H1 (cell line): ENCODE measurements around the gene DOCK9. TPM values are rescaled to one million over a fixed set of nuclear protein-coding genes. Genes with fewer than 3 reads are reported as not detected.

Experiments
- CTCF ChIA-PET: fragments of 300-600 bp; sonication (Branson Sonifier 250); formaldehyde crosslinking; loops from one replicate; lab custom pipeline; 2021; ENCODE audit not compliant: partially characterized antibody; lab: Charles Lee
- POLR2A ChIA-PET: fragments of 300-600 bp; sonication (Branson Sonifier 250); formaldehyde crosslinking; loops from one replicate; lab custom pipeline; 2021; ENCODE audit warnings: inconsistent platforms; ENCODE audit not compliant: partially characterized antibody; lab: Charles Lee
- DNase-seq, 2 experiments: peaks; one replicate each; pipeline versions ENCODE4 v3.0.0 to v3.0.0-alpha.2; 2010 to 2022; ENCODE audit warnings: low spot score in 2 of 2, low read depth in 1 of 2, mixed read lengths in 1 of 2
- FAIRE-seq: peaks from 2 replicates; lab custom pipeline; 2011; peaks lifted over from hg19 to GRCh38; lab: Jason Lieb, UNC
- H2AFZ ChIP-seq: 2 replicates; pipeline ENCODE4 v1.8.1; 2012; ENCODE audit warnings: low read length, inconsistent platforms
- H2AK5ac ChIP-seq: 2 replicates; pipeline ENCODE4 v1.6.1; 2013; ENCODE audit warnings: low read depth, low read length
- H2BK120ac ChIP-seq: replicated peaks from 2 replicates; pipeline ENCODE3; 2013; ENCODE audit warnings: low read depth, low read length, inconsistent platforms
- H2BK12ac ChIP-seq: 2 replicates; pipeline ENCODE4 v1.6.1; 2013; ENCODE audit warnings: low read depth, low read length
- H2BK15ac ChIP-seq: 2 replicates; pipeline ENCODE4 v1.6.1; 2013; ENCODE audit warnings: low read length
- H2BK20ac ChIP-seq: 2 replicates; pipeline ENCODE4 v1.6.1; 2013; ENCODE audit warnings: low read length
- H2BK5ac ChIP-seq: 2 replicates; pipeline ENCODE4 v1.6.1; 2013; ENCODE audit warnings: low read depth, low read length
- H3K14ac ChIP-seq: 2 replicates; pipeline ENCODE4 v1.6.1; 2013; ENCODE audit warnings: inconsistent platforms; ENCODE audit not compliant: insufficient read length
- H3K18ac ChIP-seq: 2 replicates; pipeline ENCODE4 v1.6.1; 2013; ENCODE audit warnings: low read length; ENCODE audit errors: extremely low read depth
- H3K23ac ChIP-seq: 2 replicates; pipeline ENCODE4 v1.6.1; 2013; ENCODE audit warnings: inconsistent platforms; ENCODE audit not compliant: insufficient read length
- H3K23me2 ChIP-seq: 2 replicates; pipeline ENCODE4 v1.6.1; 2013; ENCODE audit warnings: low read depth, low read length
- H3K27ac ChIP-seq: 2 replicates; pipeline ENCODE4 v1.6.1; 2011; ENCODE audit warnings: low read depth, low read length, inconsistent platforms
- H3K27me3 ChIP-seq, 4 experiments: replicated peaks in 1 of 4; 1 replicate in 1 of 4; 2 replicates in 3 of 4; pipeline versions ENCODE4 v1.6.1 to v1.8.1; 2011 to 2013; ENCODE audit warnings: low read length in 3 of 4, mild to moderate bottlenecking in 3 of 4, inconsistent platforms in 2 of 4, mixed read lengths in 2 of 4, moderate library complexity in 1 of 4; ENCODE audit not compliant: control insufficient read depth in 3 of 4, insufficient read depth in 3 of 4; ENCODE audit errors: extremely low read depth in 1 of 4
- H3K36me3 ChIP-seq, 4 experiments: 2 replicates each; pipeline versions ENCODE4 v1.6.1 to v1.8.1; 2011 to 2013; ENCODE audit warnings: mild to moderate bottlenecking in 4 of 4, low read length in 3 of 4, moderate library complexity in 2 of 4, control low read depth in 1 of 4, inconsistent platforms in 1 of 4; ENCODE audit not compliant: insufficient read depth in 4 of 4, control insufficient read depth in 2 of 4
- H3K4ac ChIP-seq: replicated peaks from 2 replicates; pipeline ENCODE3; 2013; ENCODE audit warnings: low read length, low read depth, mixed read lengths, inconsistent platforms; ENCODE audit not compliant: insufficient read length
- H3K4me1 ChIP-seq, 4 experiments: replicated peaks in 1 of 4; 1 replicate in 1 of 4; 2 replicates in 3 of 4; pipeline versions ENCODE4 v1.6.1 to v1.8.1; 2011 to 2013; ENCODE audit warnings: low read length in 3 of 4, inconsistent platforms in 2 of 4, mixed read lengths in 1 of 4; ENCODE audit not compliant: insufficient read depth in 4 of 4, control insufficient read depth in 3 of 4
- H3K4me2 ChIP-seq, 2 experiments: 2 replicates each; pipeline versions ENCODE4 v1.6.1 to v1.8.1; 2011 to 2013; ENCODE audit warnings: low read depth in 2 of 2, low read length in 2 of 2, control low read depth in 1 of 2, inconsistent platforms in 1 of 2, mild to moderate bottlenecking in 1 of 2; ENCODE audit not compliant: insufficient read depth in 1 of 2
- H3K4me3 ChIP-seq, 4 experiments: fragments of 200-600, 300-600 bp in 1 of 4; sonication (generic), shearing (Covaris generic), sonication (Bioruptor Twin) in 1 of 4; 2 replicates each; pipeline versions ENCODE4 v1.5.1 to v1.8.1; 2011 to 2016; ENCODE audit warnings: low read length in 4 of 4, low read depth in 3 of 4, control low read depth in 2 of 4, inconsistent platforms in 2 of 4, mild to moderate bottlenecking in 2 of 4, mixed read lengths in 1 of 4, moderate library complexity in 1 of 4; ENCODE audit not compliant: insufficient read depth in 2 of 4; ENCODE audit errors: extremely low read depth in 1 of 4
- H3K56ac ChIP-seq: replicated peaks from 2 replicates; pipeline ENCODE3; 2013; ENCODE audit warnings: low read depth, mild to moderate bottlenecking, mixed read lengths, low read length, inconsistent platforms; ENCODE audit not compliant: insufficient read length
- H3K79me1 ChIP-seq: 2 replicates; pipeline ENCODE4 v1.6.1; 2013; ENCODE audit warnings: low read depth, low read length, control low read depth
- H3K79me2 ChIP-seq, 2 experiments: 2 replicates each; pipeline versions ENCODE4 v1.6.1 to v1.8.1; 2012 to 2013; ENCODE audit warnings: low read length in 2 of 2, mild to moderate bottlenecking in 2 of 2, inconsistent platforms in 1 of 2; ENCODE audit not compliant: insufficient read depth in 2 of 2, control insufficient read depth in 1 of 2
- H3K9ac ChIP-seq, 4 experiments: replicated peaks in 1 of 4; 1 replicate in 1 of 4; 2 replicates in 3 of 4; pipeline versions ENCODE4 v1.6.1 to v1.8.1; 2011 to 2013; ENCODE audit warnings: low read depth in 3 of 4, low read length in 3 of 4, control low read depth in 2 of 4, mild to moderate bottlenecking in 2 of 4, moderate library complexity in 2 of 4, inconsistent platforms in 1 of 4; ENCODE audit errors: extremely low read depth in 1 of 4
- H3K9me3 ChIP-seq, 2 experiments: 2 replicates each; pipeline versions ENCODE4 v1.6.1 to v1.8.1; 2012 to 2013; ENCODE audit warnings: mild to moderate bottlenecking in 2 of 2, moderate library complexity in 2 of 2, control low read depth in 1 of 2, inconsistent platforms in 1 of 2, low read depth in 1 of 2, low read length in 1 of 2, mixed read lengths in 1 of 2; ENCODE audit not compliant: insufficient read depth in 2 of 2
- H4K20me1 ChIP-seq, 2 experiments: replicated peaks in 1 of 2; 2 replicates each; pipeline versions ENCODE3 to v1.8.1; 2011 to 2013; ENCODE audit warnings: inconsistent platforms in 2 of 2, low read length in 2 of 2, mild to moderate bottlenecking in 1 of 2; ENCODE audit not compliant: insufficient read depth in 2 of 2, control insufficient read depth in 1 of 2
- H4K5ac ChIP-seq: 2 replicates; pipeline ENCODE4 v1.6.1; 2013; ENCODE audit warnings: low read length, low read depth, mixed read lengths, inconsistent platforms; ENCODE audit not compliant: insufficient read length
- H4K8ac ChIP-seq: 2 replicates; pipeline ENCODE4 v1.8.0; 2013; ENCODE audit warnings: mild to moderate bottlenecking, moderate library complexity, low read length, inconsistent platforms; ENCODE audit not compliant: insufficient read depth; ENCODE audit errors: extremely low read depth
- H4K91ac ChIP-seq: replicated peaks from 2 replicates; pipeline ENCODE3; 2013; ENCODE audit warnings: low read length, mixed read lengths, inconsistent platforms; ENCODE audit not compliant: insufficient read length
- BACH1 ChIP-seq: IDR thresholded peaks from 2 replicates; pipeline ENCODE4 v1.6.1; 2012; ENCODE audit warnings: low read length, improper control_type of control experiment
- BRCA1 ChIP-seq: IDR thresholded peaks from 2 replicates; pipeline ENCODE4 v1.6.1; 2012; ENCODE audit warnings: low read depth, low read length, improper control_type of control experiment
- CBX8 ChIP-seq: fragments of 300-800, 300-1000 bp; sonication (generic); IDR thresholded peaks from 2 replicates; pipeline ENCODE4 v1.7.1; 2016; ENCODE audit warnings: low read depth, low read length, borderline replicate concordance
- CHD1 ChIP-seq: IDR thresholded peaks from 2 replicates; pipeline ENCODE4 v1.6.1; 2012; ENCODE audit warnings: low read depth, low read length, improper control_type of control experiment
- CTBP2 ChIP-seq: IDR thresholded peaks from 2 replicates; pipeline ENCODE4 v1.7.0; 2011; ENCODE audit warnings: borderline replicate concordance, mild to moderate bottlenecking, moderate library complexity, mixed read lengths, low read length; ENCODE audit not compliant: insufficient read depth, insufficient read length
- CTCF ChIP-seq, 3 experiments: IDR thresholded peaks; 1 replicate in 2 of 3; 2 replicates in 1 of 3; pipeline versions ENCODE4 v1.5.1 to v1.6.1; 2011; ENCODE audit warnings: low read length in 3 of 3, mild to moderate bottlenecking in 3 of 3, inconsistent platforms in 2 of 3, low read depth in 1 of 3, moderate library complexity in 1 of 3; ENCODE audit not compliant: insufficient read depth in 1 of 3; ENCODE audit errors: control extremely low read depth in 1 of 3
- MAX ChIP-seq: IDR thresholded peaks from 2 replicates; pipeline ENCODE4 v1.6.1; 2012; ENCODE audit warnings: inconsistent platforms
- RFX5 ChIP-seq: IDR thresholded peaks from 2 replicates; pipeline ENCODE4 v1.6.1; 2011; ENCODE audit warnings: low read depth, low read length, improper control_type of control experiment, borderline replicate concordance
- SIRT6 ChIP-seq: IDR thresholded peaks from one replicate; pipeline ENCODE4 v1.7.1; 2012; ENCODE audit warnings: low read length, inconsistent platforms
- TBP ChIP-seq: IDR thresholded peaks from 2 replicates; pipeline ENCODE4 v1.6.1; 2011; ENCODE audit warnings: low read depth, low read length, improper control_type of control experiment
- ZNF274 ChIP-seq: IDR thresholded peaks from 2 replicates; pipeline ENCODE4 v1.7.0; 2012; ENCODE audit warnings: low read length, borderline replicate concordance; ENCODE audit errors: extremely low read depth
- WGBS, 2 experiments: shearing (Covaris generic) in 1 of 2; methylation state at CpG; one replicate each; pipeline versions ENCODE4 v1.1.6 to v1.1.7; 2013 to 2015; ENCODE audit warnings: low lambda C conversion rate in 2 of 2, mixed read lengths in 2 of 2, inconsistent platforms in 1 of 2, low coverage in 1 of 2, missing lambda C conversion rate in 1 of 2; ENCODE audit not compliant: insufficient replicate concordance in 2 of 2, insufficient coverage in 1 of 2, insufficient read length in 1 of 2; ENCODE audit errors: extremely low coverage in 1 of 2, missing lambda C conversion rate in 1 of 2; 5-methylcytosine and 5-hydroxymethylcytosine counted together
- polyA plus RNA-seq, 7 experiments: library from polyadenylated mRNA; depleted of rRNA in 3 of 7; stranded (reverse) in 5 of 7; unstranded in 2 of 7; fragments of >200 nt in 5 of 7; fragments of 200-250 nt in 2 of 7; gene quantifications; 1 replicate in 5 of 7; 2 replicates in 1 of 7; 4 replicates in 1 of 7; pipeline versions ENCODE4 v1.2.1 to v1.2.3, GENCODE V29; 2011 to 2013; ENCODE audit warnings: missing spikeins in 2 of 7, mixed read lengths in 2 of 7
- total RNA-seq: library from RNA; stranded (reverse); fragmentation: NEBNext Ultra II Directional; extraction: Animal tissue kit (Norgen Biotek cat#: 25700); gene quantifications from 2 replicates; pipeline ENCODE4 v1.2.1, GENCODE V29; 2021

Gene DOCK9
- total and polyA plus RNA-seq, 2 of the 8 experiments (the other 6 are each of a cell fraction or from before 2014, with no cell fraction given), result 21.6 to 31.5 TPM

DNA sequence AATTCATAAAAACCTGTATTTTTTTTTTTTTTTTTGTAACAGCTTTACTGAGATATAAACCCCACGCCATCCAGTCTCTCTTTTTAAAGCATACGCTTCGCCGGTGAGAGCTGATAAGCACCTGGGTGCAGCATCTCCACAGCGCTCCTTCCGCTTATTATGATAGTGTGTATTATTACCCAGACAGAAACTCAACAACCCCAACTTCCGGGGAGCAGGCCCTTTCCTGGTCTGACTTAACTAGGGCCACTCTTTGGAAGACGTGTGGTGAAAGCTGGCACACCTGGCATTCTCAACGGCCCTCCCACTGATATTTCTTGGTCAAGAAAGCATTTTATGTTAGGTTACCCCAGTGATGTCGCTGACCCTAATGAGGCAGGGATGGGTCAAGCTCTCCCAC lies 173.9 kb downstream of the DOCK9 start:
- no peak overlapping the region for H3K4me2 ChIP-seq
- H3K4me3 ChIP-seq, result no peak overlapping the region
- H3K9me3 ChIP-seq, result no peaks in the 10 kb centered on the region
- H3K56ac ChIP-seq, result no peak overlapping the region
- no peak overlapping the region for H3K4ac ChIP-seq
- H2AFZ ChIP-seq, result no peak overlapping the region
- H4K20me1 ChIP-seq, result no peaks in the 10 kb centered on the region
- no peaks in the 10 kb centered on the region for H3K27me3 ChIP-seq
- H3K23ac ChIP-seq, result no peak overlapping the region
- no peak overlapping the region for H4K5ac ChIP-seq
- no peak overlapping the region for H2BK20ac ChIP-seq
- POLR2A ChIA-PET, result no interaction called here
- H3K27ac ChIP-seq, result no peak overlapping the region
- no peak overlapping the region for H2BK12ac ChIP-seq
- no peaks in the 10 kb centered on the region for H3K79me1 ChIP-seq
- no peak overlapping the region for H3K9ac ChIP-seq
- CTCF ChIA-PET, result interaction anchor here (0.6 to 4.5 kb wide), 7 partner anchors 9 to 304 kb away, joined by 3 to 25 read pairs (median 4); no protein-coding TSS in a partner anchor
- no peak overlapping the region for H4K8ac ChIP-seq
- DNase-seq (no peak), FAIRE-seq (no peak)
- H3K79me2 ChIP-seq, result no peaks in the 10 kb centered on the region
- WGBS, 2 experiments, result 91% methylated on average over 10 of the region's 10 CpGs; no CpG with 5 or more reads in 1 of the 2 experiments
- H4K91ac ChIP-seq, result no peak overlapping the region
- no peak overlapping the region for H2BK15ac ChIP-seq
- no peak overlapping the region for H2BK120ac ChIP-seq
- H3K23me2 ChIP-seq, result no peaks in the 10 kb centered on the region
- H3K18ac ChIP-seq, result no peak overlapping the region
- no peak overlapping the region for H2BK5ac ChIP-seq
- no peak overlapping the region for H3K14ac ChIP-seq
- peaks cover 0 to 8% (median 5%) of the 10 kb centered on the region in 4 experiments; a peak in 6 of 7 replicates for H3K4me1 ChIP-seq
- no peak overlapping the region for H2AK5ac ChIP-seq
- H3K36me3 ChIP-seq, result no peaks in the 10 kb centered on the region
- TF ChIP-seq MAX (no peak), ZNF274 (no peak), CHD1 (no peak), CTBP2 (no peak), BRCA1 (no peak), BACH1 (no peak), SIRT6 (no peak), CTCF (IDR thresholded peaks at IDR 0.05; ENCODE audit: control extremely low read depth in 1 of 3, insufficient read depth in 1 of 3, low read depth in 1 of 3, low read length in 3 of 3) (no peak), TBP (no peak), RFX5 (no peak), CBX8 (no peak)
